ENCODE measurements around the gene RPS24. TPM values are rescaled to one million over a fixed set of nuclear protein-coding genes. Genes with fewer than 3 reads are reported as not detected.
A peak's percentile ranks its signal among the peaks of the same experiment; 100 is the strongest.
"Not testable (repeated sequence)": the region's sequence is repeated elsewhere in the genome, so short reads cannot be mapped to it uniquely, and the experiment has no call there.

Gene RPS24
- 2,746 and 3,389 TPM in 2 replicates for total RNA-seq (2014; rRNA removed; shearing (Covaris generic))

DNA sequence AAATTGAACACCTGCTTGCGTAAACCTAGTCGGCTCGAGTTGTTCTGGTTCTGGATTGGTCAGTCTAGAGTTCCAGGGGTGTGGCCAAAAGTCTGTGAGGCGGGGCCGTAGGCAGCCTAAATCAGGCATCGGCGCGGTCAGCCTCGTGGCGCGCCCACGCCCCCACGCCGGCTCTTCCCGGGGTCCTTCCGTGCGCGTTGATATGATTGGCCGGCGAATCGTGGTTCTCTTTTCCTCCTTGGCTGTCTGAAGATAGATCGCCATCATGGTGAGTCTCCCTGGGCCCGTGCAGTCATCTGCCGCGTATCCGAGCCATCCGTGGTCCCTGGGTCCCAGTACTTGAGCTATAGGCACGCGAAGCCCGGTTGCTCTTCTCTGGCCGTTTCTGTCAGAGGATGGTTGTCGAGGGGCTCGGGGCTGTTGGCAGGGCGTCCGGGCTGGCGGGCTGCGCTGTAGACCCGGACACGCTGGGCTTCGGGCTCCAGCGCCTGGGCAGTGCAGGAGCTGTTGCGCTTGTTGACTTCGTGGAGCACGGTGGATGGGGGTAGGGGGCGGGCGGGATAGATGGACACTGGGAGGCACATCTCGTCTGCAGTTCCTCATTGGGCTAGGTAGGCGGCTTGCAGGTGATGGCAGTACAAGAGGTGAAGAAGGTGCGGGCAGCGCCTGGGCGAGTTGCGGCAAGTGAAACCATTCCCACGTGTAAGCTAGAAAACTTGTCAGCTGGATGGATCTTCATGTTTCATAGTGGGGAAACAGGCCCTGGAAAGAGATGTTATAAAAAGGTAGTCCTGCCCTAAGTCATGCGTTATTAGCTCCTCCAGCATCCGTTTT lies at the start of gene RPS24:
Gene RPS24, plus strand, starts transcription at position 227 of the 834 bp plus-strand sequence. Its CDS starts 39 bp downstream, at position 266.
- DNase-seq (ENCODE audit: low spot score) = peak; percentile 97

- no peak for DNase-seq (ENCODE audit: low spot score)
Measured at GRCh38 chr10:77984986-77985385, 48.7 kb upstream of the RPS24 start.

DNA sequence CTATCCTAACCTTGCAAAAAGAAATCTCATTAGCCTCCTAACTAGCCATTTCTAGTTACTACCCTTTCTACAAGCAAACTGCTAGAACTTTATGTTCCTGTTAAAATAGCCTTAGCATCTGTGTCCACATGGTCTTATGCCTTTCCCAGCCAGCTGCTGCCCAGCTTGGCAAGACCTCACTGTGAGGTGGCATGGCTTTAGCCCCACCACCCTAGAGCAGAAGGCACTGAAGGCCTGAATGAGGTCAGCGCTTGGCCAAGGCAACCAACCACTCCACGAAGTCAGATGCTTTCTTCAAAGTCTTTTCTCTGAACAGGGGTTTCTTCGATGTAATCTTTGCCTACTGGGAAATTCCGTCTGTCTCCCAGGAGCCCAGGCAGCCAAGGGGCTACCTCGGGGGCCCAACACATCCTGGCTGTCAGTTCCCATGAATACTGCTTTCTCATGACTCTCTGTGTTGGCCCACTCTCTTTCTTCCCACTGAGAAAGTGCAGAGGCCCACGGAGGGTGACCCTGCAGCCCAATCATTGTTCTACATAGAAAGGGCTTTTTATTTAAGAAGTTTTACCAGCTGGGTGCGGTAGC lies 45.9 kb upstream of the RPS24 start:
- no peak for DNase-seq (ENCODE audit: low spot score)

DNA sequence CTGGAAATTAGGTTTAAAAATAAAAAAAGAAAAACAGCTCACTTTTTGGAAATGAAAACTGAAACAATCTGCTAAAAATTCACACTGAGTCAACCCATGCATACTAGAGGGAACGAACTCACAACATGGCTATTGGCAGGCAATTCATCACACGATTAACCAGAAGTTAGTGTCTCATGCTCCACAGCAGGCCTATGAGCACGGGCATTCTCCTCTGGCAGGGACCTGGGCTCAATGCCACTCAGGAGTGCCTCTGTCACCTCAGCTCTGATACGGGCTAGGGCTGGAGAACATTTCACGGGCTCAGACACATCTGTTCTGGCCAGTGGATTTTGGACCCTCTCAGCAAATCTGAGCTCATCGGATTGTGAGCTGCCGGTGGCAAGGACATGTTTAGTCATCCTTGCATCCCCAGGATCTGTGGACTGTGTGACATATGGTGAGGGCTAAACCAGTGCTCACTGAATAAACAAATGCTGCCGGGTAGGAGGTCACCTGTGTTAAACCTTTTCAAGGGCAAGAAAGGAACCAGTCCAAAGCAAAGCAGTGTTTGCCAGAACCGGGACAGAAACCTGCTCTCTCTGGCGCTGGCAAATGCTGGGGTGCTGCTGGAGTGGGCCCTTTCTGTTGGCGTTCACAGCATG lies 44.5 kb upstream of the RPS24 start:
- no peak for DNase-seq (ENCODE audit: low spot score)

DNA sequence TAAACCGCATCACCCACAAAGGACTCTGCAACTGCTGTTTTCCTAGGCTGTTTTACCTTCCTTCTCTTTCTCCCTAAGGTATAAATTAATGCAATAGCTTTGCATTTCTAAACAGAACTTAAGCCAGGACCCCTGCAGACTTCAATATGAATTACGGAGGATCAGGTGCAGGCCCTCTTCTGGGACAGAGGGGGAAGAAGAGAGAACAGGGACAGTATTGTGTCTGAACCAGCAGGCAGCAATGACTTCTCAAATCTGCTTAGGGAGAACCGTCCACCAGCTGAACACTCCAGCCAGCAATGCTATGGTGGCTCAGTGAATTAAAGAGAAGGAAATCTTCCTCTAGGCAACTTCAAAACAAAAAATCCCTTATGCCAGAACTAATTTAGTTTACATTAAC lies 40.0 kb upstream of the RPS24 start:
- DNase-seq (ENCODE audit: low spot score) = no peak

DNA sequence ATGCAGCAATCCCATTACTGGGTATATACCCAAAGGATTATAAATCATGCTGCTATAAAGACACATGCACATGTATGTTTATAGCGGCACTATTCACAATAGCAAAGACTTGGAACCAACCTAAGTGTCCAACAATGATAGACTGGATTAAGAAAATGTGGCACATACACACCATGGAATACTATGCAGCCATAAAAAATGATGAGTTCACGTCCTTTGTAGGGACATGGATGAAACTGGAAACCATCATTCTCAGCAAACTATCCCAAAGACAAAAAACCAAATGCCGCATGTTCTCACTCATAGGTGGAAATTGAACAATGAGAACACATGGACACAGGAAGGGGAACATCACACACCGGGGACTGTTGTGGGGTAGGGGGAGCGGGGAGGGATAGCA lies 34.9 kb upstream of the RPS24 start:
- not testable (repeated sequence) for DNase-seq (ENCODE audit: low spot score)

- DNase-seq (ENCODE audit: low spot score) = no peak
Measured at GRCh38 chr10:78000206-78000605, 33.5 kb upstream of the RPS24 start.

- DNase-seq (ENCODE audit: low spot score) = no peak
Measured at GRCh38 chr10:78000956-78001472, 32.6 kb upstream of the RPS24 start.

GRCh38 chr10:78002541-78003288 lies 30.9 kb upstream of the RPS24 start:
- no peak for DNase-seq (ENCODE audit: low spot score)

DNA sequence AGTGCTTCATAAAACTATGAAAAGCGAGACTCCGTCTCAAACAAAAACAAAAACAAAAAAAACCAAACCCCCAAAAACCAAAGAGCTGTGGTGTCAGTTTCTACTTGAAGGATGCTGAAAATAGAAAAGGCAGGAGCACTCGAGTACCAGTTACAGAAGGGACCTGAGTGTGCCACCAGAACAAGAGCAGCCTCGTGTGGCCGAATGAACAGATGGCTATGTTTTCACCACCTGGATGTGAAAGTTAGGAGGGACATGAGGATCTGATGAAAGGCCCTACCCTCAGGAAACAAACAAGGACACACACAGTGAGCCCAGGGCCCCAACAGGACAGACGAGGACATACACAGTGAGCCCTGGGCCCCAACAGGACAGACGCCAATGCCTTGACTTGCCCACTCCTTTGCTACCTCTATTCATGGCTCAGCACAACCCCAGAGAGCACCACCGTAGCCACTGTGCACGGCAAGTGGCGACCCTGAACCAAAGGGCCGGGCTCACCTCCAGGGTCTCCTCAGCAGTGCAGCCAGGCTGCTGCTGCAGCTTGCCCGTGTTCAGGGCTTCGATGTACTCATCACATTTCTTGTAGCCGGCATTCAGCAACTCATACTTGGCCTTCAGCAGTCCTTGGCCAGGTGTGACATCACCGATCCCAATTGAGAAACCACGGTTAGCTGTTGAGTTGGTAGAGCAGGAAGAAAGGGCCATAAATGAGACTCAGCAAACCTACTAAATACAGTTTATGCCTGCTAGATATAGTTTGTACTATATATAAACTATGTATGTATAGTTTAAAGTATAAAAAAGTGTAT lies 29.2 kb upstream of the RPS24 start:
- no peak for DNase-seq (ENCODE audit: low spot score)

DNA sequence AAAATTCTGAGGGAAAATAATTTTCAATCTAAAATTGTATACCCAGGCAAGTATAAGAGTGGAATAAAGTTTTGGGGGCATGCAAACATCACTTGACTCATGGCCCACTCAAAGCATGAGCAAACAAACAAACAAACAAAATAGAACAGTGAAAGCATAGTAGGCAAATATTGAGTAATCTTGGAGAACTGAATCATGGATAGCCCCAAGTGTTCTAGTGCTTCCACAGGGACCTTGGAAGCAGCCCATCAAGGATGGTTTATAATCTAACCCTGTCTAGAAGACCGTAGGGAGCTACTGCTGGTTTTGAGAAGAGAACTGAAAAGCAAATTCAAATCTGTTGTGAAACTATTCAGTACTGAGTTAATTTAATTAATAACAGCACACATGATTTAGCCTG lies 26.5 kb upstream of the RPS24 start:
- DNase-seq (ENCODE audit: low spot score) = no peak

GRCh38 chr10:78009662-78010061 lies 24.0 kb upstream of the RPS24 start:
- DNase-seq (ENCODE audit: low spot score) = no peak

GRCh38 chr10:78010278-78010677 lies 23.4 kb upstream of the RPS24 start:
- DNase-seq (ENCODE audit: low spot score) = no peak

DNA sequence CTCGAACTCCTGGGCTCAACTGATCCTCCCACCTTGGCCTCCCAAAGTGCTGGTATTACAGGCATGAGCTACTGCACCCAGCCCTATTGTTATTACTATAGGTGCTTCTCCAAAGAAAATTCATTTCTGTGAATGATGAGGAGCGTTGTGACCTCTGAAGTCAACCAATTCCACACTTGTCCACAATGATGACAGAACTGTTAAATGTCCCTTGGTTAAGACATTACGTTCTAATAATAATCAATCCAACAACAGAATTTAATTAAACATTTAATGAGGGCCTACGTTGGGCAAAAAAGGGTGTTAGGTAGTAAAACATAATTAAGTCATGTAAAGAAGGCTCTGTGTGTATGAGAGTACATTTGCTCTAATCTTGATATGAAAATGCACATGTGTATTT lies 22.6 kb upstream of the RPS24 start:
- DNase-seq (ENCODE audit: low spot score) = no peak

DNA sequence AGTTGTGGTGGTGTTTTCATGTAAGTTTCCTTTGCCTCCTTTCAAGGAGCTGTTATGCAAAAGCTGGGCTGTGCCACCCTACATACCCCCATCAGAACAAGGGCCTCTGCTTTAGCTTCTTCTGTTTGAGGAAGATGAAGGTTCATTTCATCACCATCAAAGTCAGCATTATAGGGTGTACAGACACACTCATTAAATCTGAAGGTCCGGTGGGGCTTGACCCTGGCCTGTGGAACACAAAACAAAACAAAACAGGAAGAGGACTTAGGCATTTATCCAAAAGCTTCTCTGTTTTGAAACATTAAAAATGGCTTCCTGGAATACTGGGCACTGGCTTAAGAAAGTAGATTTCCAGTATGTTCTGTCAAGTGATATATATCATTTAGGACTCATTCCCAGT lies 20.1 kb upstream of the RPS24 start:
- no peak for DNase-seq (ENCODE audit: low spot score)

DNA sequence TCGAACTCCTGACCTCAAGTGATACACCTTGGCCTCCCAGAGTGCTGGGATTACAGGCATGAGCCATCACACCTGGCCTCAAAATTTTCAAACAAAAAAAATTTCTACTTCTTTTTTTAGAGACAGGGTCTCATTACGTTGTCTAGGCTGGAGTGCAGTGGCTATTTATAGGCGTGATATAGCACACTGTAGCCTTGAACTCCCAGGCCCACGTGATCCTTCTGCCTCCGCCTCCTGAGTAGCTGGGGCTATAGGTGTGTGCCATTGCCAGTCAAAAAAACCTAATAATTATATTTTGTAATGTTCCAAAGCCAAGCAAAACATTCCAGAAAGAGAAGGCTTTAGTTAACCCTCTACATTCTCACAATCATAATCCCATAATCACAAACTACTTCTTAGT lies 18.1 kb upstream of the RPS24 start:
- no peak for DNase-seq (ENCODE audit: low spot score)

- no peak for DNase-seq (ENCODE audit: low spot score)
Measured at GRCh38 chr10:78017856-78018255, 15.8 kb upstream of the RPS24 start.

GRCh38 chr10:78019264-78019663 lies 14.4 kb upstream of the RPS24 start:
- DNase-seq (ENCODE audit: low spot score) = no peak

DNA sequence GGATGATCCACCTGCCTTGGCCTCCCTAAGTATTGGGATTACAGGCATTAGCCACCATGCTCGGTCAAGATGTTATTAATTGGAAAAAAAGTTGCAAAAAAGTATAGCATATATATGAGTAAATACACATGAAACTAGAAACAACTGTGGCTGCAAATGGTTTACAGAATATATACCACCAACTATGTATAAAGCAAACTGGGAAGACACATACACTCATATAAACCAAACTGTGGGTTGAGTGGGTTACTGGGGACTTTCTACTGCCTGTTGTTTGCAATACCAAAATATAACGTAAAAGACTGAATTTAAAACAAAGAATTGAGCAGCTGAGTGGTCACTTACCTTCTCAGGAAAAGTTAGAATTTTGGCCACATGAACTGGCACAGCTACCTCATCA lies 12.5 kb upstream of the RPS24 start:
- DNase-seq (ENCODE audit: low spot score) = no peak

- no peak for DNase-seq (ENCODE audit: low spot score)
Measured at GRCh38 chr10:78023741-78024140, 9.9 kb upstream of the RPS24 start.
